ENCODE measurements around the gene APOE. TPM values are rescaled to one million over a fixed set of nuclear protein-coding genes. Genes with fewer than 3 reads are reported as not detected.
A peak's percentile ranks its signal among the peaks of the same experiment; 100 is the strongest.

APOE gene
- total RNA-seq, 2 donors from 2014 or later: 85.3 to 403 TPM

- no peak for DNase-seq (ENCODE audit: low spot score)
- TF ChIP-seq CTCF (IDR thresholded peaks at IDR 0.05): no peak
- Histone ChIP-seq H3K27ac (no peak overlapping the region), H3K9me3 (no peaks in the 10 kb centered on the region), H3K4me3 (no peak overlapping the region), H3K27me3 (no peaks in the 10 kb centered on the region), H3K36me3 (peaks cover 9% of the 10 kb centered on the region), H3K4me1 (peaks cover 0 to 7% of the 10 kb centered on the region in 2 donors)
These were observed 41.5 kb downstream of the APOE start for GRCh38 chr19:44947041-44947581.

GRCh38 chr19:44948237-44948636, 42.6 kb downstream of the APOE start:
- TF ChIP-seq CTCF (IDR thresholded peaks at IDR 0.05): no peak
- H3K27ac ChIP-seq: no peak overlapping the region

GRCh38 chr19:44948763-44949374, 43.3 kb downstream of the APOE start:
- Histone ChIP-seq H3K4me1 (peaks cover 0 to 12% of the 10 kb centered on the region in 2 donors), H3K36me3 (peaks cover 9% of the 10 kb centered on the region), H3K9me3 (no peaks in the 10 kb centered on the region), H3K27me3 (no peaks in the 10 kb centered on the region), H3K4me3 (no peak overlapping the region), H3K27ac (no peak overlapping the region)
- no peak for DNase-seq (ENCODE audit: low spot score)
- TF ChIP-seq CTCF (IDR thresholded peaks at IDR 0.05): no peak

More at GRCh38 chr19:44948237-44948636, 42.6 kb downstream of the APOE start:
- H3K4me1 ChIP-seq: peaks cover 0 to 7% of the 10 kb centered on the region in 2 donors
- H3K36me3 ChIP-seq: peaks cover 9% of the 10 kb centered on the region
- H3K9me3 ChIP-seq: no peaks in the 10 kb centered on the region
- DNase-seq (ENCODE audit: low spot score): no peak
- no peak overlapping the region for H3K4me3 ChIP-seq
- no peaks in the 10 kb centered on the region for H3K27me3 ChIP-seq

- Histone ChIP-seq H3K36me3 (peaks cover 9% of the 10 kb centered on the region), H3K4me3 (no peak overlapping the region), H3K27ac (no peak overlapping the region), H3K4me1 (peaks cover 0 to 19% of the 10 kb centered on the region in 2 donors), H3K27me3 (no peaks in the 10 kb centered on the region), H3K9me3 (no peaks in the 10 kb centered on the region)
- no peak for TF ChIP-seq CTCF (IDR thresholded peaks at IDR 0.05)
- DNase-seq (ENCODE audit: low spot score): no peak
These were observed 44.0 kb downstream of the APOE start for GRCh38 chr19:44949550-44949949.

GRCh38 chr19:44951179-44952159, 45.9 kb downstream of the APOE start:
- peak; percentile 78 for DNase-seq (ENCODE audit: low spot score)
- no peak overlapping the region for H3K4me3 ChIP-seq
- peak overlapping the region in 1 of 2 donors; percentile 13 for H3K27ac ChIP-seq
- H3K4me1 ChIP-seq: peaks cover 0 to 27% of the 10 kb centered on the region in 2 donors
- peak; percentile 89 to 92 for TF ChIP-seq CTCF (IDR thresholded peaks at IDR 0.05)
- no peaks in the 10 kb centered on the region for H3K9me3 ChIP-seq
- H3K27me3 ChIP-seq: no peaks in the 10 kb centered on the region
- H3K36me3 ChIP-seq: peaks cover 9% of the 10 kb centered on the region
